GM12892 (cell line): ENCODE results near the gene SLC25A13.

Experiments used
- DNase-seq: peaks from one replicate; pipeline ENCODE4 v3.0.0; 2011; ENCODE audit not compliant: insufficient read length
- FAIRE-seq: peaks from 2 replicates; lab custom pipeline; 2011; peaks lifted over from hg19 to GRCh38; lab: Jason Lieb, UNC
- POLR2A ChIP-seq: IDR thresholded peaks from 2 replicates; pipeline ENCODE4 v1.6.1; 2011; ENCODE audit warnings: low read depth, low read length, control low read depth
- POLR2AphosphoS5 ChIP-seq: IDR thresholded peaks from 2 replicates; pipeline ENCODE4 v1.6.1; 2011; ENCODE audit warnings: low read depth, low read length, control low read depth
- TAF1 ChIP-seq: IDR thresholded peaks from 2 replicates; pipeline ENCODE4 v1.6.1; 2011; ENCODE audit warnings: low read depth, mild to moderate bottlenecking, control low read depth, low read length, borderline replicate concordance

The SLC25A13 gene

GRCh38 chr7:96152706-96153105 is 169.2 kb downstream of the SLC25A13 start:
- DNase-seq (no peak), FAIRE-seq (no peak)
- TF ChIP-seq POLR2AphosphoS5 (no peak), TAF1 (no peak), POLR2A (no peak)

- TF ChIP-seq POLR2AphosphoS5 (no peak), TAF1 (no peak), POLR2A (no peak)
- DNase-seq (no peak), FAIRE-seq (no peak)
These were observed 170.0 kb downstream of the SLC25A13 start for GRCh38 chr7:96151889-96152288.

- TF ChIP-seq TAF1, result no peak
- TF ChIP-seq POLR2A, result no peak
- TF ChIP-seq POLR2AphosphoS5, result no peak
- FAIRE-seq, result no peak
- DNase-seq, result no peak
These were observed 177.7 kb downstream of the SLC25A13 start for GRCh38 chr7:96144260-96144526.

- FAIRE-seq (no peak), DNase-seq (no peak)
- TF ChIP-seq POLR2A (no peak), POLR2AphosphoS5 (no peak), TAF1 (no peak)
These were observed 178.2 kb downstream of the SLC25A13 start for GRCh38 chr7:96143495-96144259.

GRCh38 chr7:96136600-96137239 is 185.2 kb downstream of the SLC25A13 start:
- FAIRE-seq (no peak), DNase-seq (no peak)

GRCh38 chr7:96135241-96135640 is 186.7 kb downstream of the SLC25A13 start:
- DNase-seq (no peak), FAIRE-seq (no peak)
- no peak for TF ChIP-seq POLR2A
- no peak for TF ChIP-seq TAF1
- no peak for TF ChIP-seq POLR2AphosphoS5

More at GRCh38 chr7:96136600-96137239, 185.2 kb downstream of the SLC25A13 start:
- TF ChIP-seq POLR2AphosphoS5, result no peak
- no peak for TF ChIP-seq TAF1
- TF ChIP-seq POLR2A, result no peak

- TF ChIP-seq POLR2AphosphoS5, result no peak
- no peak for TF ChIP-seq TAF1
- TF ChIP-seq POLR2A, result no peak
- FAIRE-seq (no peak), DNase-seq (no peak)
These were observed 190.4 kb downstream of the SLC25A13 start for GRCh38 chr7:96131525-96131924.

- TF ChIP-seq POLR2AphosphoS5, result no peak
- FAIRE-seq, result no peak
- no peak for DNase-seq
These were observed 194.2 kb downstream of the SLC25A13 start for GRCh38 chr7:96127746-96128145.

- DNase-seq (no peak), FAIRE-seq (no peak)
- no peak for TF ChIP-seq POLR2AphosphoS5
- TF ChIP-seq POLR2A, result no peak
- TF ChIP-seq TAF1, result no peak
These were observed 195.5 kb downstream of the SLC25A13 start for GRCh38 chr7:96126382-96126781.

GRCh38 chr7:96122746-96123145 is 199.2 kb downstream of the SLC25A13 start:
- no peak for DNase-seq
- FAIRE-seq, result no peak
- no peak for TF ChIP-seq POLR2A
- no peak for TF ChIP-seq TAF1
- no peak for TF ChIP-seq POLR2AphosphoS5

GRCh38 chr7:96121752-96122151 is 200.1 kb downstream of the SLC25A13 start:
- DNase-seq (no peak), FAIRE-seq (no peak)
- TF ChIP-seq TAF1 (no peak), POLR2AphosphoS5 (no peak), POLR2A (no peak)

- DNase-seq (no peak), FAIRE-seq (no peak)
- TF ChIP-seq TAF1 (no peak), POLR2AphosphoS5 (no peak), POLR2A (no peak)
These were observed 201.3 kb downstream of the SLC25A13 start for GRCh38 chr7:96120445-96121225.
